HG03060 (cell line): ENCODE results near the gene ACP6.
"Not testable (repeated sequence)": the region's sequence is repeated elsewhere in the genome, so short reads cannot be mapped to it uniquely, and the experiment has no call there.

ENCODE experiments used
- ATAC-seq: cut with Tn5 transposase; IDR thresholded peaks from one replicate; pipeline ENCODE4 v1.9.1; 2021; ENCODE audit warnings: low read depth, moderate number of reproducible peaks; ENCODE audit not compliant: unreplicated experiment

ACP6 gene

GRCh38 chr1:147624529-147624928 lies 45.8 kb downstream of the ACP6 start:
- ATAC-seq = no peak

DNA sequence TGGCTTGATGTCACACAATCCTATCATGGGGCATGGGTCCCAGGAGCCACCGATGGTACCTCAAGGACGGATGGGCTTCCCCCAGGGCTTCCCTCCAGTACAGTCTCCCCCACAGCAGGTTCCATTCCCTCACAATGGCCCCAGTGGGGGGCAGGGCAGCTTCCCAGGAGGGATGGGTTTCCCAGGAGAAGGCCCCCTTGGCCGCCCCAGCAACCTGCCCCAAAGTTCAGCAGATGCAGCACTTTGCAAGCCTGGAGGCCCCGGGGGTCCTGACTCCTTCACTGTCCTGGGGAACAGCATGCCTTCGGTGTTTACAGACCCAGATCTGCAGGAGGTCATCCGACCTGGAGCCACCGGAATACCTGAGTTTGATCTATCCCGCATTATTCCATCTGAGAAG lies 46.3 kb downstream of the ACP6 start:
- no peak for ATAC-seq

- ATAC-seq = no peak
Measured at GRCh38 chr1:147622731-147623130, 47.6 kb downstream of the ACP6 start.

DNA sequence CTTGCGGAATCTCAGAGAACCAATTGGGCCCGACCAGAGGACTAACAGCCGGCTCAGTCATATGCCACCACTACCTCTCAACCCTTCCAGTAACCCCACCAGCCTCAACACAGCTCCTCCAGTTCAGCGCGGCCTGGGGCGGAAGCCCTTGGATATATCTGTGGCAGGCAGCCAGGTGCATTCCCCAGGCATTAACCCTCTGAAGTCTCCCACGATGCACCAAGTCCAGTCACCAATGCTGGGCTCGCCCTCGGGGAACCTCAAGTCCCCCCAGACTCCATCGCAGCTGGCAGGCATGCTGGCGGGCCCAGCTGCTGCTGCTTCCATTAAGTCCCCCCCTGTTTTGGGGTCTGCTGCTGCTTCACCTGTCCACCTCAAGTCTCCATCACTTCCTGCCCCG lies 49.8 kb downstream of the ACP6 start:
- ATAC-seq = no peak

DNA sequence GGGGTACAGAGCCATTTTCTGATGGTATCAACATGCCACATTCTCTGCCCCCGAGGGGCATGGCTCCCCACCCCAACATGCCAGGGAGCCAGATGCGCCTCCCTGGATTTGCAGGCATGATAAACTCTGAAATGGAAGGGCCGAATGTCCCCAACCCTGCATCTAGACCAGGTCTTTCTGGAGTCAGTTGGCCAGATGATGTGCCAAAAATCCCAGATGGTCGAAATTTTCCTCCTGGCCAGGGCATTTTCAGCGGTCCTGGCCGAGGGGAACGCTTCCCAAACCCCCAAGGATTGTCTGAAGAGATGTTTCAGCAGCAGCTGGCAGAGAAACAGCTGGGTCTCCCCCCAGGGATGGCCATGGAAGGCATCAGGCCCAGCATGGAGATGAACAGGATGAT lies 50.6 kb downstream of the ACP6 start:
- no peak for ATAC-seq

GRCh38 chr1:147618771-147619170 lies 51.6 kb downstream of the ACP6 start:
- no peak for ATAC-seq

DNA sequence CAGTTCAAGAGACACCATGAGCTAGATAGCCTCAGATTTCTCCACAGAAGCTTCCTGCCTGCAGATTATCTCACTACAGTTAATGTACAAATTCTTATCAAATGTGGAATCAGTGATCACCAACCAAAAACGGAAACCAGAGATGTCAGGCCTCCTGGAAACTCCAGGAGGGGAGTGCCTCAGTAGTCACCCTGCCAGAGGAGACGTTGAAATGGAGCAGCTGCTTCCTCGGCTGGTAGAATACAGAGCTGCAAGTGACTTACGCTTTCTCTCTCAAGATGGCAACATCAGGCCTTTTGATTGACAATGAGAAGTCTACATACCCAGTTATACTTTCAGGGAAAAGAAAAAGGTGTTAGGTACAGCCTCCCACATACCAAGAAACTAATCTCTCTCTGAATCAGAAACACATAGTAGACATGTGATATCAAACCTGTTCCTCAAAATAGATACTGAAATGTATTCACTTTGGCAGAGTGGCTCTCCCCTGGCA lies 52.2 kb downstream of the ACP6 start:
- no peak for ATAC-seq

DNA sequence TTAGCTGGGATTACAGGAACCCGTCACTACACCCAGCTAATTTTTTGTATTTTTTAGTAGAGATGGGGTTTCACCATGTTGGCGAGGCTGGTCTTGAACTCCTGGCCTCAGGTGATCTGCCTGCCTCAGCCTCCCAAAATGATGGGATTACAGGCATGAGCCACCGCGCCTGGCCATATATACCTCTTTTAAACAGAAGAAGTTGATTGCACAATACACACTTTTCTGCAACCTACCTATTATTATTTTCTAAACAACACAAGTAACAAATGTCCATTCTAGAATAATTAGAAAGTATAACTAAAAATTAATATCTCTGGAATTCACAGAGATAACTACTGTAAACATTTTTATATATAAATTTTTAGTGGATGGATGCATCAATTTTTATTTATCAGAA lies 55.4 kb downstream of the ACP6 start:
- ATAC-seq = not testable (repeated sequence)

DNA sequence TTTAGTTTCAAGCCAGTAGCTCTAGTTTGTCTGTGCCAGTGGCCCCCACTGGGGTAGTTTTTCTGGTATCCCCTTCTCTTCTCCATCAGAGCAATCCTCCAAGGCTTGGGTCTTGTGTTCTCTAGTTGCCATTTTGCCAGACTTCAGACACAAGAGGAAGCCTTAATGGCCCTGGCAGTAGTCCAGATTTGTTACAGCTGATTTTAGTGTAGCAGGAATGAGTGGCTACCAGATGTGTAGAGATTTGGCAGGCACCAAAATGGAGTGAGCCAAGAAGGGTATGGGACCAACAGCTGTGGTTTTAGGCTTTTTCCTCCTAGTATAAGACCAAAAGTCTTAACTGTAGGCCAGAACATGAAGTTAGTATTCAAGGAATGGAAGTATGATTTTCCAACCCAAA lies 56.8 kb downstream of the ACP6 start:
- ATAC-seq = no peak

DNA sequence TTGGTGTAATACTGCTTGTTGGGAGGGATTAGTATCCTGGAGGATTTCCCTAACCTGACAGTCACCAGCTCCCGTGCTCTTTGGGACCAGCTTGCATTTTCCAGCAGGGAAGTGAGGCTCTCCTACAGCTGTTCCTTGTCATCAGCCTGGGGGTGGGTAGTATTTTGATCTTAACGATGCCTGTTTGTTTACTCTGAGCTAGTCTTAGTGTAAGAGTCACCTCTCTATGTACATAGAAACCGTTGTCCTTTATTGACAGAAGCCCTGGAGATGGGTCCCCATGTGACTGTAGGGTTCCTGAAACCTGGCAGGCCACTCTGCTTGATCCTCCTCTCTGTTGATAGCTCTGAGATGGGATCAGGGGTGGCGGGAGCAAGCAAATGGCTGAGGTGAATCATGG lies 58.0 kb downstream of the ACP6 start:
- ATAC-seq = no peak

- ATAC-seq = no peak
Measured at GRCh38 chr1:147611586-147611985, 58.7 kb downstream of the ACP6 start.

- ATAC-seq = peak; percentile 66
Measured at GRCh38 chr1:147611021-147611426, 59.3 kb downstream of the ACP6 start.

DNA sequence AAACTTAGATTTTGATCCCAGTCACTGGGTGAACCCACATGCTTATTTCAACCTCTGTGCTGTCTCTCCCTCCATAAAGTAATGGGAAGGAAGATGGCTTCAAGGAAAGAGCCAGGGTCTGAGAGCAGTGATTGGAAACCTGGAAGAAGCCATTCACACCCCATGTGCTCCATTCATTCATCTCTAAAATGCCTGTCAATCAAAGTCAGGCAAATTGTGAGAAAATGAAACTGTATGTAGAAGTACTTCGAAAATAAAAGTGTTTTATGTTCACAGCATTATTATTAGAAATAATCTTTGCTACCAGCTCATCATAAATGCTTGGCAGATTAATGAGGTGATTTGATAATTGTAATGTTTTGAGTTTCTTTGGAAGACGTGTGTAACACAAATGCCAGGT lies 61.0 kb downstream of the ACP6 start:
- ATAC-seq = no peak

DNA sequence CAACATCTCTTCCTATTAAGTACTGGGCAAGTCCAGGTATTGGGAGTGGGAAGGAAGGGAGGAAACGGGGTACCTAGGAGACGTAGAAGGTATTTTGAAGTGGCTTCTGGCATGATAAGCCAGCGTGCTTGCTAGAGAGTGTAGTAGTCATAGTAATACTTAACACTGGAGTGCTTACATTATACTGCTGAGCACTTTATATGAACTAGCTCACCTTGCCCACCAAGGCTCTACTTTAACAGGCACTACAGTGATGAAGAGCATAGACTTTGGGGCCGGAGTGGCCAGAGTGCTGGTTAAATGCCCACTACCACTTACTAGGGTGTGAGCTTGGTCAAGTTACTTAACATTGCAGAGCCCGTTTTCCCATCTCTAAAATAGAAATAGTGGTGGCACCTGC lies 61.7 kb downstream of the ACP6 start:
- no peak for ATAC-seq

DNA sequence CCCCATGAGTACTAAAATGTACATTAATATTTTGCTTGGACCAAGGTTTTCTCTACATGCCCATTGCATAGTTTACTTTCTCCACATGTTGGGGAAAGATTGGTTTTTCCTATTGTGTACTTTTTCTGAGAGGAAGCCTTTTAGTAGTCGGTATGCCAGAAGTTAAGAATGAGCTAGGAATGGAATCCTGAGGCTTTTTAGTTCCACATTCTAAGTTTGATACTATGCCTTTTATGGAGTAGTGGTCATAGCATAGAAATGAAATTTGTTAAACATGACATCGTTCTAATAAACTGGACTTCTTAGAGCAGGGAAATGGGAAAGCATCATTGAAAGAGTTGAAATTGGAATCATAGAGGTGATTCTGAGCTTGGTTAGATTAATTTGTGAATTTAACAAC lies 64.7 kb downstream of the ACP6 start:
- ATAC-seq = no peak

GRCh38 chr1:147603986-147604385 lies 66.3 kb downstream of the ACP6 start:
- no peak for ATAC-seq

GRCh38 chr1:147600119-147601111 lies 69.9 kb downstream of the ACP6 start:
- no peak for ATAC-seq

GRCh38 chr1:147599362-147600118 lies 70.8 kb downstream of the ACP6 start:
- ATAC-seq = peak; percentile 35

GRCh38 chr1:147598621-147599361 lies 71.5 kb downstream of the ACP6 start:
- no peak for ATAC-seq

GRCh38 chr1:147597010-147597409 lies 73.3 kb downstream of the ACP6 start:
- ATAC-seq = no peak
